Measurements from ENCODE around the gene BCL3. TPM values are rescaled to one million over a fixed set of nuclear protein-coding genes. Genes with fewer than 3 reads are reported as not detected.
"Not testable (repeated sequence)": the region's sequence is repeated elsewhere in the genome, so short reads cannot be mapped to it uniquely, and the experiment has no call there.

The BCL3 gene
- total RNA-seq, 6 experiments from 2014 or later: 24.1 to 95.6 (median 31.3) TPM

GRCh38 chr19:44776402-44777096, 28.0 kb downstream of the BCL3 start:
- intact Hi-C loops (cut with DNase I): no loop called here
- Histone ChIP-seq H3K9me3 (no peaks in the 10 kb centered on the region), H3K4me1 (peaks cover 0 to 38% (median 16%) of the 10 kb centered on the region in 4 donors), H3K27ac (peak overlapping the region in 2 of 3 donors; percentile 83 to 90), H3K4me3 (no peak overlapping the region), H3K36me3 (peaks cover 0 to 5% (median 0%) of the 10 kb centered on the region in 4 donors), H3K27me3 (no peaks in the 10 kb centered on the region)
- ATAC-seq: no peak
- 87% methylated on average over 18 of the region's 23 CpGs for WGBS (ENCODE audit: insufficient coverage, low coverage, low lambda C conversion rate, missing lambda C conversion rate)
- TF ChIP-seq CTCF (IDR thresholded peaks at IDR 0.05) (no peak), POLR2A (IDR thresholded peaks at IDR 0.05) (no peak)
- DNase-seq: no peak

GRCh38 chr19:44777715-44778347, 29.3 kb downstream of the BCL3 start, which contains the start of gene CBLC:
CBLC (plus strand) TSS chr19:44777890; CDS start chr19:44777932, 42 bp downstream.
- Histone ChIP-seq H3K36me3 (peaks cover 0 to 5% (median 0%) of the 10 kb centered on the region in 4 donors), H3K4me3 (peak within 1 kb of the TSS; percentile 66 to 89 (median 76)), H3K4me1 (peaks cover 0 to 38% (median 16%) of the 10 kb centered on the region in 4 donors), H3K27ac (peak within 1 kb of the TSS; percentile 47 to 90 (median 80)), H3K27me3 (no peaks in the 10 kb centered on the region), H3K9me3 (no peaks in the 10 kb centered on the region)
- DNase-seq (peak; percentile 86 to 91 (median 88)), ATAC-seq (peak; percentile 80 to 94 (median 85))
- TF ChIP-seq CTCF (IDR thresholded peaks at IDR 0.05) (peak in 2 of 4 donors; percentile 1 to 21), POLR2A (IDR thresholded peaks at IDR 0.05) (peak; percentile 86)
- WGBS (ENCODE audit: insufficient coverage, low coverage, low lambda C conversion rate, missing lambda C conversion rate): 2% methylated on average over 17 of the region's 47 CpGs
- intact Hi-C loops (cut with DNase I): no loop called here

- DNase-seq: no peak
Observed at GRCh38 chr19:44779150-44779549, 30.6 kb downstream of the BCL3 start.

GRCh38 chr19:44781694-44782093, 33.2 kb downstream of the BCL3 start:
- H3K4me3 ChIP-seq, H3K9me3 ChIP-seq, H3K27ac ChIP-seq, DNase-seq, H3K27me3 ChIP-seq, ATAC-seq: not testable (repeated sequence)
- Histone ChIP-seq H3K36me3 (peaks cover 0 to 17% (median 0%) of the 10 kb centered on the region in 4 donors), H3K4me1 (peaks cover 0 to 10% (median 5%) of the 10 kb centered on the region in 4 donors)
- WGBS (ENCODE audit: insufficient coverage, low coverage, low lambda C conversion rate, missing lambda C conversion rate): no CpG with 5 or more reads among the region's 2 CpGs
- intact Hi-C loops (cut with DNase I): loop anchor here in 1 of 2 donors (10.0 kb wide), 1 partner anchor 63 kb away; the partner anchor contains the start of gene NECTIN2

More at GRCh38 chr19:44779150-44779549, 30.6 kb downstream of the BCL3 start:
- Histone ChIP-seq H3K4me3 (no peak overlapping the region), H3K9me3 (no peaks in the 10 kb centered on the region), H3K4me1 (peaks cover 0 to 28% (median 11%) of the 10 kb centered on the region in 4 donors), H3K27me3 (no peaks in the 10 kb centered on the region), H3K27ac (no peak overlapping the region), H3K36me3 (peaks cover 0 to 5% (median 0%) of the 10 kb centered on the region in 4 donors)
- no peak for ATAC-seq
- 86% methylated on average over 1 of the region's 2 CpGs for WGBS (ENCODE audit: insufficient coverage, low coverage, low lambda C conversion rate, missing lambda C conversion rate)
- TF ChIP-seq CTCF (IDR thresholded peaks at IDR 0.05) (no peak), POLR2A (IDR thresholded peaks at IDR 0.05) (no peak)
- intact Hi-C loops (cut with DNase I): no loop called here
